ENCODE measurements around the gene RETN. TPM values are rescaled to one million over a fixed set of nuclear protein-coding genes. Genes with fewer than 3 reads are reported as not detected.

Gene RETN
- polyA plus RNA-seq, 2 of the 4 experiments (the other 2 are of a cell fraction): not detected

GRCh38 chr19:7663706-7664105 is 5.1 kb upstream of the RETN start:
- Histone ChIP-seq H3K27ac (no peak overlapping the region), H3K4me2 (no peak overlapping the region), H3K4me1 (no peaks in the 10 kb centered on the region), H3K9me3 (no peaks in the 10 kb centered on the region), H3K4me3 (no peak overlapping the region)
- WGBS (ENCODE audit: missing lambda C conversion rate): 68% methylated on average over 7 of the region's 7 CpGs
- FAIRE-seq (no peak), DNase-seq (ENCODE audit: low read depth in 1 of 2, low spot score in 1 of 2) (no peak), ATAC-seq (no peak)
- no peak for TF ChIP-seq MAZ (IDR thresholded peaks at IDR 0.05; ENCODE audit: borderline replicate concordance, low read depth, low read length)
- no peak for TF ChIP-seq NPAS2 (CRISPR knock-in tag; IDR thresholded peaks at IDR 0.05; ENCODE audit: borderline replicate concordance)
- CTCF ChIA-PET: interaction anchor here (0.9 to 3.8 kb wide), 3 partner anchors 11 to 17 kb away, joined by 4 to 18 read pairs (median 5); partner anchors contain the start of gene TRAPPC5
- POLR2A ChIA-PET: no interaction called here

GRCh38 chr19:7665076-7665475 is 3.8 kb upstream of the RETN start:
- Histone ChIP-seq H3K4me3 (no peak overlapping the region), H3K4me1 (no peaks in the 10 kb centered on the region), H3K9me3 (no peaks in the 10 kb centered on the region), H3K27ac (no peak overlapping the region), H3K4me2 (no peak overlapping the region)
- TF ChIP-seq MYC (IDR thresholded peaks at IDR 0.05; ENCODE audit: borderline replicate concordance, low read length) (no peak), USF2 (IDR thresholded peaks at IDR 0.05) (no peak), E2F6 (IDR thresholded peaks at IDR 0.05; ENCODE audit: borderline replicate concordance, low read depth) (no peak), POLR2AphosphoS2 (conservative IDR thresholded peaks at IDR 0.05; ENCODE audit: low read length) (no peak), RAD21 (conservative IDR thresholded peaks at IDR 0.05 in 1 of 2, IDR thresholded peaks at IDR 0.05 in 1 of 2) (no peak), MAFK (IDR thresholded peaks at IDR 0.05; ENCODE audit: partially characterized antibody) (no peak), ZFP36 (IDR thresholded peaks at IDR 0.05; ENCODE audit: borderline replicate concordance, partially characterized antibody) (no peak), EHMT2 (IDR thresholded peaks at IDR 0.05; ENCODE audit: low read depth) (no peak), NPAS2 (CRISPR knock-in tag; IDR thresholded peaks at IDR 0.05; ENCODE audit: borderline replicate concordance) (no peak), REST (IDR thresholded peaks at IDR 0.05) (no peak), BHLHE40 (IDR thresholded peaks at IDR 0.05; ENCODE audit: low read depth, low read length) (no peak), MAX (IDR thresholded peaks at IDR 0.05) (no peak), TFCP2L1 (CRISPR knock-in tag; IDR thresholded peaks at IDR 0.05) (no peak), CHD4 (IDR thresholded peaks at IDR 0.05; ENCODE audit: borderline replicate concordance) (no peak)
- ATAC-seq: no peak
- no peak for DNase-seq (ENCODE audit: low read depth in 1 of 2, low spot score in 1 of 2)
- POLR2A ChIA-PET: no interaction called here
- CTCF ChIA-PET: interaction anchor here (0.6 kb wide), 1 partner anchor 15 kb away, joined by 3 read pairs; no protein-coding TSS in a partner anchor
- no peak for FAIRE-seq
- 61% methylated on average over 4 of the region's 4 CpGs for WGBS (ENCODE audit: missing lambda C conversion rate)

GRCh38 chr19:7669641-7670040 is 792 bp downstream of the RETN start:
- Histone ChIP-seq H3K9me3 (peaks cover 5% of the 10 kb centered on the region; the same call in 1 of the 3 replicates), H3K27ac (no peak overlapping the region), H3K4me1 (no peaks in the 10 kb centered on the region), H3K4me3 (no peak overlapping the region), H3K4me2 (peak overlapping the region; percentile 63; the same call in 2 of the 3 replicates)
- ATAC-seq (no peak), FAIRE-seq (no peak), DNase-seq (ENCODE audit: low read depth in 1 of 2, low spot score in 1 of 2) (no peak)
- ChIA-PET CTCF (interaction anchor here (0.9 to 5.7 kb wide), 6 partner anchors 11 to 131 kb away, joined by 3 to 34 read pairs (median 3); partner anchors contain the start of gene TRAPPC5), POLR2A (no interaction called here)
- 58% methylated on average over 2 of the region's 9 CpGs for WGBS (ENCODE audit: missing lambda C conversion rate)
- TF ChIP-seq KDM1A (IDR thresholded peaks at IDR 0.05; ENCODE audit: low read depth) (no peak), EHF (CRISPR knock-in tag; IDR thresholded peaks at IDR 0.05) (no peak), RARB (CRISPR knock-in tag; IDR thresholded peaks at IDR 0.05) (no peak), TFCP2L1 (CRISPR knock-in tag; IDR thresholded peaks at IDR 0.05) (no peak)
